ENCODE measurements around the gene CDYL2.

DNA sequence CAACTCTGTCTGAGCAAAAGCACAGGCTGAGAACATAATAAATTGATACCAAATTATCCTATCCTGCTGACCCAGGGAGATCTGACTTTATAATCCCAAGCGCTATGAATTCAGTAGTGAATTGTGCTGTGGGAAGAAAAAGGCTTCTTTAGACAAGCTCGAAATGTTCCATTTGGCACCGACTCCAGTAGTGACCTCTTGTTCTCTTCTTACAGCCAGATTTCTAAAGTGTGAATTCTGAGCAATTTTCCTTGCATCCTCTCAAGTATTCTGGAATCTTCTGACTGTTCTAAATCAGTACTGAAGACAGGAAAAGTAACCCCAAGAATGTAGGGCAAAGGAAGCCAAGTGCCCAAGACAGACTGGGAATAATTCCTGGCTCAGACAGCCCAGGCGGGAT is 58.2 kb downstream of the CDYL2 start:
- no peak for TF ChIP-seq POLR2A (IDR thresholded peaks at IDR 0.05; ENCODE audit: low read depth, low read length)
- no peak for TF ChIP-seq POLR2AphosphoS5 (IDR thresholded peaks at IDR 0.05; ENCODE audit: low read depth, low read length)
- no peak for TF ChIP-seq TAF1 (IDR thresholded peaks at IDR 0.05; ENCODE audit: borderline replicate concordance, low read depth, low read length)
